Right atrium auricular region (tissue), 2 donors: ENCODE measurements around the gene GLOD4. TPM values are rescaled to one million over a fixed set of nuclear protein-coding genes. Genes with fewer than 3 reads are reported as not detected.

ENCODE experiments used
- DNase-seq: peaks from one replicate; pipeline ENCODE4 v3.0.0-alpha.2; 2019; ENCODE audit warnings: low spot score
- H3K27ac ChIP-seq, 2 donors: fragments of 200-600 bp; sonication (generic); 1 replicate in 1 of 2; 2 replicates in 1 of 2; pipeline ENCODE4 v1.5.1; 2016 to 2019
- H3K27me3 ChIP-seq, 2 donors: fragments of 200-600 bp; sonication (generic); one replicate each; pipeline versions ENCODE4 v1.5.1 to v1.6.0; 2017 to 2019
- H3K36me3 ChIP-seq: fragments of 200-600 bp; sonication (generic); one replicate; pipeline ENCODE4 v1.5.1; 2016
- H3K4me1 ChIP-seq, 2 donors: fragments of 200-600 bp; sonication (generic); one replicate each; pipeline versions ENCODE4 v1.5.1 to v1.6.0; 2017 to 2019
- H3K4me3 ChIP-seq, 2 donors: fragments of 200-600 bp; sonication (generic); 1 replicate in 1 of 2; 2 replicates in 1 of 2; pipeline ENCODE4 v1.5.1; 2017 to 2019; ENCODE audit warnings: mild to moderate bottlenecking in 1 of 2, moderate library complexity in 1 of 2
- H3K9me3 ChIP-seq, 2 donors: fragments of 200-600 bp; sonication (generic); one replicate each; pipeline ENCODE4 v1.5.1; 2019
- total RNA-seq, 2 donors: library from RNA; depleted of rRNA; stranded (reverse); fragments of >200 nt; gene quantifications; one replicate each; pipeline ENCODE4 v1.1.0, GENCODE V29; 2016
- TF ChIP-seq, protein P1 (sequence below), 2 donors: fragments of 200-600 bp; sonication (generic); IDR thresholded peaks; one replicate each; pipeline ENCODE4 v1.5.1; 2019; ENCODE audit warnings: antibody characterized with exemption in 2 of 2

GLOD4 gene
- total RNA-seq, 2 donors from 2014 or later = 37.3 to 49.5 TPM

- H3K27me3 ChIP-seq = no peaks in the 10 kb centered on the region
- TF ChIP-seq, protein P1, sequence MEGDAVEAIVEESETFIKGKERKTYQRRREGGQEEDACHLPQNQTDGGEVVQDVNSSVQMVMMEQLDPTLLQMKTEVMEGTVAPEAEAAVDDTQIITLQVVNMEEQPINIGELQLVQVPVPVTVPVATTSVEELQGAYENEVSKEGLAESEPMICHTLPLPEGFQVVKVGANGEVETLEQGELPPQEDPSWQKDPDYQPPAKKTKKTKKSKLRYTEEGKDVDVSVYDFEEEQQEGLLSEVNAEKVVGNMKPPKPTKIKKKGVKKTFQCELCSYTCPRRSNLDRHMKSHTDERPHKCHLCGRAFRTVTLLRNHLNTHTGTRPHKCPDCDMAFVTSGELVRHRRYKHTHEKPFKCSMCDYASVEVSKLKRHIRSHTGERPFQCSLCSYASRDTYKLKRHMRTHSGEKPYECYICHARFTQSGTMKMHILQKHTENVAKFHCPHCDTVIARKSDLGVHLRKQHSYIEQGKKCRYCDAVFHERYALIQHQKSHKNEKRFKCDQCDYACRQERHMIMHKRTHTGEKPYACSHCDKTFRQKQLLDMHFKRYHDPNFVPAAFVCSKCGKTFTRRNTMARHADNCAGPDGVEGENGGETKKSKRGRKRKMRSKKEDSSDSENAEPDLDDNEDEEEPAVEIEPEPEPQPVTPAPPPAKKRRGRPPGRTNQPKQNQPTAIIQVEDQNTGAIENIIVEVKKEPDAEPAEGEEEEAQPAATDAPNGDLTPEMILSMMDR (IDR thresholded peaks at IDR 0.05) = no peak
- H3K36me3 ChIP-seq = peaks cover 7% of the 10 kb centered on the region
- no peaks in the 10 kb centered on the region for H3K4me1 ChIP-seq
- DNase-seq = no peak
- H3K4me3 ChIP-seq = no peak overlapping the region
- H3K9me3 ChIP-seq = no peaks in the 10 kb centered on the region
- H3K27ac ChIP-seq = no peak overlapping the region
Observed at GRCh38 chr17:804541-805435, 22.7 kb upstream of the GLOD4 start.

- H3K27ac ChIP-seq = no peak overlapping the region
- H3K4me3 ChIP-seq = no peak overlapping the region
- peaks cover 7% of the 10 kb centered on the region for H3K36me3 ChIP-seq
- DNase-seq = no peak
- no peaks in the 10 kb centered on the region for H3K4me1 ChIP-seq
- no peaks in the 10 kb centered on the region for H3K9me3 ChIP-seq
- no peaks in the 10 kb centered on the region for H3K27me3 ChIP-seq
- TF ChIP-seq, protein P1 (IDR thresholded peaks at IDR 0.05) = no peak
Observed at GRCh38 chr17:802901-803881, 21.1 kb upstream of the GLOD4 start.

DNA sequence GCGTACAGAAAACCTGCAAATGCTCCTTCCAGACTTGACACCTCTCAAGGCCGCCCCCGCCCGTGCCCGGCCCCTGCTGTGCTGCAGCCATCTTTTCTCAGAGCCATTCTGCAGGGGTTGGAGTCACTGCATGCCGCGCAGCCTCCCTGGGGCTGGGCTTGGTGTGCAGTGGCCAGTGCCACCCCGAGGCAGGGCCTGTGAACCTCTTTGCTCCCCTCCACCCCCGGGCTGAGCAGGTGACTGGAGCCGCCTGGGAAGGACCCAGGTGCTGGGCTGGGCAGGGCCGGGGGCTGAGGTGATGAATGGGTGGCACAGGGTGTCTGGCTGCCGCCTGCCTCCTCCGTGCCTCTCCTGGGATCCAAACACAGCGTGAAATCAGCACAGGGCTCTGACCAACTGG, 20.4 kb upstream of the GLOD4 start:
- no peak for DNase-seq
- TF ChIP-seq, protein P1 (IDR thresholded peaks at IDR 0.05) = no peak
- H3K4me3 ChIP-seq = no peak overlapping the region
- H3K36me3 ChIP-seq = peaks cover 7% of the 10 kb centered on the region
- no peak overlapping the region for H3K27ac ChIP-seq
- H3K9me3 ChIP-seq = no peaks in the 10 kb centered on the region
- no peaks in the 10 kb centered on the region for H3K27me3 ChIP-seq
- no peaks in the 10 kb centered on the region for H3K4me1 ChIP-seq

DNA sequence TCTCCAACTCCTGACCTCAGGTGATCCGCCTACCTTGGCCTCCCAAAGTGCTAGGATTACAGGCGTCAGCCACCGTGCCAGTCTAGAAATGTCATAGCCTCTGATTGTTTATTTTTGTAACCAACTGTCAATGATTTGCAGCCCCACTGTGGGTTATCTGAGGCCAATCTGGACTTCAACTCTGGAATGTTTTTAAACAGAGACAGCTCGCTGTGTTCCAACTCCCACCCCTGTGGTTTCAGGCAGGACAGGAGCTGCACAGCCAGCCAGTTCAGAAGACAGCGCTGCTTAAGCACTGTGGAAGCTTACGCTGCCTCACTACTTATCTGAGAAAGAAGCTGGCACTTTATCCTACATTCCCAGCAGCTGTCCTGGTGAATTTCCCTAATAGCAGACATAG, 19.6 kb upstream of the GLOD4 start:
- Histone ChIP-seq H3K27me3 (no peaks in the 10 kb centered on the region), H3K4me1 (peaks cover 0 to 4% of the 10 kb centered on the region in 2 donors), H3K36me3 (peaks cover 7% of the 10 kb centered on the region), H3K4me3 (no peak overlapping the region), H3K27ac (no peak overlapping the region), H3K9me3 (no peaks in the 10 kb centered on the region)
- TF ChIP-seq, protein P1 (IDR thresholded peaks at IDR 0.05) = no peak
- no peak for DNase-seq

GRCh38 chr17:800446-801242, 18.6 kb upstream of the GLOD4 start:
- TF ChIP-seq, protein P1 (IDR thresholded peaks at IDR 0.05) = no peak

More at GRCh38 chr17:800446-801242, 18.6 kb upstream of the GLOD4 start:
- Histone ChIP-seq H3K4me1 (peaks cover 0 to 4% of the 10 kb centered on the region in 2 donors), H3K27ac (no peak overlapping the region), H3K36me3 (peaks cover 7% of the 10 kb centered on the region), H3K4me3 (no peak overlapping the region), H3K9me3 (no peaks in the 10 kb centered on the region), H3K27me3 (no peaks in the 10 kb centered on the region)
- no peak for DNase-seq
